ENCODE results near the gene GID4.
"Not testable (repeated sequence)": the region's sequence is repeated elsewhere in the genome, so short reads cannot be mapped to it uniquely, and the experiment has no call there.

Gene GID4

GRCh38 chr17:18038861-18039534, at the start of gene GID4, which contains the start of gene ATPAF2:
Gene GID4, plus strand, starts transcription at chr17:18039408. Its CDS starts 57 bp downstream, at chr17:18039465.
Gene ATPAF2, minus strand, starts transcription at chr17:18039168. Its CDS starts 155 bp downstream, at chr17:18039013.
- H3K4me3 ChIP-seq (replicated peaks; ENCODE audit: low read depth, low read length), result peak within 1 kb of the TSS; percentile 83
- TF ChIP-seq, protein P1, sequence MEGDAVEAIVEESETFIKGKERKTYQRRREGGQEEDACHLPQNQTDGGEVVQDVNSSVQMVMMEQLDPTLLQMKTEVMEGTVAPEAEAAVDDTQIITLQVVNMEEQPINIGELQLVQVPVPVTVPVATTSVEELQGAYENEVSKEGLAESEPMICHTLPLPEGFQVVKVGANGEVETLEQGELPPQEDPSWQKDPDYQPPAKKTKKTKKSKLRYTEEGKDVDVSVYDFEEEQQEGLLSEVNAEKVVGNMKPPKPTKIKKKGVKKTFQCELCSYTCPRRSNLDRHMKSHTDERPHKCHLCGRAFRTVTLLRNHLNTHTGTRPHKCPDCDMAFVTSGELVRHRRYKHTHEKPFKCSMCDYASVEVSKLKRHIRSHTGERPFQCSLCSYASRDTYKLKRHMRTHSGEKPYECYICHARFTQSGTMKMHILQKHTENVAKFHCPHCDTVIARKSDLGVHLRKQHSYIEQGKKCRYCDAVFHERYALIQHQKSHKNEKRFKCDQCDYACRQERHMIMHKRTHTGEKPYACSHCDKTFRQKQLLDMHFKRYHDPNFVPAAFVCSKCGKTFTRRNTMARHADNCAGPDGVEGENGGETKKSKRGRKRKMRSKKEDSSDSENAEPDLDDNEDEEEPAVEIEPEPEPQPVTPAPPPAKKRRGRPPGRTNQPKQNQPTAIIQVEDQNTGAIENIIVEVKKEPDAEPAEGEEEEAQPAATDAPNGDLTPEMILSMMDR (IDR thresholded peaks at IDR 0.05; ENCODE audit: low read depth, low read length, missing control alignments), result no peak
- DNase-seq (ENCODE audit: extremely low read depth, low read depth), result peak; percentile 91

DNA sequence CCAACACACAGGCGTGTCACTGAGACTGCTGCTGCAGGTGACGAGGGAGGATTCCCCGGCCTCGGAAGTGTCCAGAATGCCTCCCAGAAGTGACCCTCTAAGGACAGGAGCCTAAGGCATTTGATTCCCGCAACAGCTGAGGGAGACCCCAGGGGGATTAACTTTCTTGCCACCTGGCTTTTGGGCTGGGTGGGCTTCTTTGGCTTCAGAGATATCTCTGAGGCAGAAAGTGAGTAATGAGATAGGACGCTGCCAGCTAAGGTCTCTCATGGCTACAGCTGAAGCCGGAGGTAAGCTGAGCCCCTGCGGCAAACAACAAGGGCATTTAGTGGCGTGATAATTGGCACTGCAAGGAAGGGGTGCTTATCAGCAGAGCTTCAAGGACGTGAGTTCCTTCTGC, 49.6 kb upstream of the GID4 start:
- DNase-seq (ENCODE audit: extremely low read depth, low read depth), result no peak
- H3K4me3 ChIP-seq (replicated peaks; ENCODE audit: low read depth, low read length), result no peak overlapping the region
- TF ChIP-seq, protein P1 (IDR thresholded peaks at IDR 0.05; ENCODE audit: low read depth, low read length, missing control alignments), result no peak

DNA sequence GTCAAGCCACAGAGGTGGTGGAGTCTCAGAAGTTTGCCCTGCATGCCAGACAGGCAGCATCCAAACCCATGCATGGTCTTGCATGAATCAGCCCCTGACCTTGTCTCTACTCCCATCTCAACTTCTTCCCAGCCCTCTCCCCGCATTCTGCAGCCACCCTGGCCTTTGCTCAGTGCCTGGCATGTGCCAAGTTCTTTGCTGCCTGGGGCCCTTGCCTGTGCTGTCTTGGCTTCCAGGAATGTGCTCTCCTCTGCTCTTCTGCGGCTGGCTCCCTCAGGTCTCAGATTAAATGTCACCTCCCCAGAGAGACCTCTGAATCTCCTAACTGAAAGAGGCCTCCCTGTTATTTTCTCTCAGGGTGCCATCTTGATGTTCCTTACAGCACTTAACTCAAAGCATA, 48.9 kb upstream of the GID4 start:
- DNase-seq (ENCODE audit: extremely low read depth, low read depth), result no peak
- H3K4me3 ChIP-seq (replicated peaks; ENCODE audit: low read depth, low read length), result no peak overlapping the region
- TF ChIP-seq, protein P1 (IDR thresholded peaks at IDR 0.05; ENCODE audit: low read depth, low read length, missing control alignments), result no peak

DNA sequence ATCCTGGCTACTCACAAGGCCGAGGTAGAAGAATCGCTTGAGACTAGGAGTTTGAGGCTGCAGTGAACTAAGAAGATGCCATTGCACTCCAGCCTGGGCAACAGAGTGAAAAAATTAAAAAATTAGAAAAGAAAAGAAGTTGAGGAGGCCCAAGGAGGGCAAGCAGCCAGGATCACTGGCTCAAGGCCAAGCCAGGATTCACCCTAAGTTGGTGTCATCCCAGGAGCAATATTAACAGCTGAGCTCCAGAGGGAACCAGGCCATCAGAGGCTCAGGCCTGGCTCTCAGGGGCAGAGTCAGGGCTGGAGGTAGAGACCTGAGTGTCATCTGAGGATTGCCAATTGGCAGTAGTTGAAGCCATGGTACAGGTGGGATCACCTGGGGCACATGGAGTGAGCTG, 45.8 kb upstream of the GID4 start:
- no peak overlapping the region for H3K4me3 ChIP-seq (replicated peaks; ENCODE audit: low read depth, low read length)
- TF ChIP-seq, protein P1 (IDR thresholded peaks at IDR 0.05; ENCODE audit: low read depth, low read length, missing control alignments), result no peak
- no peak for DNase-seq (ENCODE audit: extremely low read depth, low read depth)

DNA sequence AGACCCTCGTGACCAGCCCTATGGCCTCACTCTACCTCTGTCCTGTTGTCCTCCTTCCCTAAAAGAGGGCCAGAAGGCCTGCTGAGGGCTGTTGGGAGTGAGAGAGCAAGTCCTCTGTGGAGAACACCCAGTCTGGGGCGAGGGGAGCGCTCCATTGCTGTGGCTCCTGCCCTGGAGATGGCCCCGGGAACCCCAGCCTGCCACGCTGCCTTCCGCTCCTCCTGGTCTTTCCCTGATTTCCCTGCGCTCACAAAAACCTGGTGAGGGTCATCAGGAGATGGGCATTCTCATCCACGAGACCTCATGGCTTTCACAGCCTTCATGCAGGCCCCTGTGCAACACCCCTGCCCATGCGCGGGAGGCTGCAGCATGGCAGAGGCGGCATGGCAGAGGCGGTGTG, 45.4 kb upstream of the GID4 start:
- DNase-seq (ENCODE audit: extremely low read depth, low read depth), result no peak
- TF ChIP-seq, protein P1 (IDR thresholded peaks at IDR 0.05; ENCODE audit: low read depth, low read length, missing control alignments), result no peak
- H3K4me3 ChIP-seq (replicated peaks; ENCODE audit: low read depth, low read length), result no peak overlapping the region

DNA sequence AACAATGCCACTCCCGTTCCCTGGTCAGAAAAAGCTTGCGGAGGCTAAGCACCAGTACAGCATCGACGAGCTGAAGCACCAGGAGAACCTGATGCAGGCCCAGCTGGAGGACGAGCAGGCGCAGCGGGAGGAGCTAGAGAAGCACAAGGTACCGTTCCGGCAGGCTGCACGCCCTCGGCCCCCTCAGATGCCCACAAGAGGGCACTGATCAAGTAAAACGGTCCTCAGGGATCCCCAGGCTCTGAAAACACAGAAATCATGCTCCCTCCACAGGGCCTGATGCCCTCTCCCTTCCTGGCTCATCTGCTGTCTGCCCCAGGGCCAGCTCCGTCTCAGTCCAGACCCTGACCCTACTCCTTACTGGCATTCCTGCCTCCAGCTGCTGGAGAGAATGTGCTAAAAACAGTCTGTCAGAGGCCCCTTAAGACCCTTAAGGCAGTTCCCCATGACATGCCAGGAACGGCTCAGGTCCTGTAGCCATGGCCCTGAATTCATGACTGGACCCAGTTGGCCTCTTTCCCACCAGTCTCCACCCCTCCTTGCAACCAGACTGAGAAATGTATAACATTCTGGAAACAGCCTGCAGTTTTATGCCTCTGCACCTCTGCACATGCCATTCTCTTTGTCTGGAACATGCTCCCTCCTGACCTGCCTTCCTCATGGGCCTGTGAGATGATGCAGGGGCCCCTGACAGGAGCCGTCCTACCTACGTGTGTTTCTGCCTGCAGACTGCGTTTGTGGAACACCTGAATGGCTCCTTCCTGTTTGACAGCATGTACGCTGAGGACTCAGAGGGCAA, 44.7 kb upstream of the GID4 start:
- DNase-seq (ENCODE audit: extremely low read depth, low read depth), result no peak
- TF ChIP-seq, protein P1 (IDR thresholded peaks at IDR 0.05; ENCODE audit: low read depth, low read length, missing control alignments), result peak; percentile 55
- no peak overlapping the region for H3K4me3 ChIP-seq (replicated peaks; ENCODE audit: low read depth, low read length)

DNA sequence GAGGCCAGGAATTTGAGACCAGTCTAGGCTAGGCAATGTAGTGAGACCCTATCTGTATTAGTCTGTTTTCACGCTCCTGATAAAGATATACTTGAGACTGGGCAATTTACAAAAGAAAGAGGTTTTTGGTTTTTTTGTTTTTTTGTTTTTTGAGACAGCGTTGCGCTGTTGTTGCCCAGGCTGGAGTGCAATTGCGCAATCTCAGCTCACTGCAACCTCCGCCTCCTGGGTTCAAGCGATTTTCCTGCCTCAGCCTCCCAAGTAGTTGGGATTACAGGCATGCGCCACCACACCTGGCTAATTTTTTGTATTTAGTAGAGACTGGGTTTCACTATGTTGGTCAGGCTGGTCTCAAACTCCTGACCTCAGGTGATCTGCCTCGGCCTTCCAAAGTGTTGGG, 43.3 kb upstream of the GID4 start:
- not testable (repeated sequence) for H3K4me3 ChIP-seq (replicated peaks; ENCODE audit: low read depth, low read length); DNase-seq (ENCODE audit: extremely low read depth, low read depth)

Data from HFF-Myc (cell line).